SK-N-DZ (cell line): Measurements from ENCODE around the gene URAD.
"Not testable (repeated sequence)": the region's sequence is repeated elsewhere in the genome, so short reads cannot be mapped to it uniquely, and the experiment has no call there.

ENCODE experiments used
- DNase-seq: peaks from one replicate; pipeline ENCODE4 v3.0.0-alpha.2; 2015; ENCODE audit warnings: low spot score

The URAD gene

GRCh38 chr13:27970382-27971235 lies 17.9 kb downstream of the URAD start:
- DNase-seq, result no peak

DNA sequence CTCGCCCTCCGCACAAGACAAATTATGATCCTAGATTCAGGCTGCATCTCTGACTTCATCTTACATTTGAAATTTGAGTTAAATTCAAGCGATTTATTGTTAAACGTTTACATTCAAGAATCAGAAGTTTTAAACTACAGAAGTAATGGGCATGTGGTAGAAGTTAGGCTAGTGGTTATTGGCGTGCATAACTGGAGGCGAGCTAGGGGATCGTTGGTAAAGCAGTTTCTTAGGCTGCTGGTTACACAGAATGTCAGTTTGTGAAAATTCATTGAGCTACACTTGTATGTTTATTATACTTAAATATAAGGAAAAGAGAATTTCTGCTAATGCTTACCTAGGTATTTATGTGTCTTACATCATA lies 18.6 kb downstream of the URAD start:
- no peak for DNase-seq

GRCh38 chr13:27969082-27969865 lies 19.2 kb downstream of the URAD start, which contains the start of gene CDX2:
Gene CDX2, minus strand, starts transcription at chr13:27969315. Its CDS starts 309 bp downstream, at chr13:27969006.
- DNase-seq, result no peak

DNA sequence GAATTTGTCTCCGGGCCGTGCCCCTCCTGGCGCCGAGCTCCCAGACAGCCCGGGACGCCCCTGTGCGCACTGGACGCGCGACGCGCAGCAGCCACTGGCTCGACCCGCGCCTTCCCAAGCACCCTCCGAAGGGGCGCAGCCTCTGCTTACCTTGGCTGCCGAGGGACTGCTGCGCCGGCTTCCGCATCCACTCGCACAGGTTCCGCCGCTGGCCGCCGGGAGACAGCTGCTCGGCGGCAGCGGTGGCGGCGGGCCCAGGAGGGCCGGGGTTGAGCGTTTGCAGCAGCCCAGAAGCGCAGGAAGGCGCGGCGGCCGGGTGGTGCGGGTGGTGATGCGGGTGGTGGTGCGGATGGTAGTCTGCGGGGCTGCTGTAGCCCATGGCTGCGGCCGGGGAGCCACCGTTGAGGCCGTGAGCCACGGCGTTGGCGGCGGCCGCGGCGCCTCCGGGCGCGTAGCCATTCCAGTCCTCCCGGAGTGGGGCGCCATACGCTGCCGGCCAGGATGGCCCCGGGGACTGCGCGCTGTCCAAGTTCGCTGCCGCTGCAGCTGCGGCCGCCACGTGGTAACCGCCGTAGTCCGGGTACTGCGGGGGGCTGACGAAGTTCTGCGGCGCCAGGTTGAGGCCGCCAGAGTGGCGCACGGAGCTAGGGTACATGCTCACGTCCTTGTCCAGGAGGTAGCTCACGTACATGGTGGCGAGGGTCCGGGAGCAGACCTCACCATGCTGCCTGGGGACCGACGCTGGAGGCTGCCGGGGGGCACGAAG lies 20.0 kb downstream of the URAD start:
- no peak for DNase-seq

DNA sequence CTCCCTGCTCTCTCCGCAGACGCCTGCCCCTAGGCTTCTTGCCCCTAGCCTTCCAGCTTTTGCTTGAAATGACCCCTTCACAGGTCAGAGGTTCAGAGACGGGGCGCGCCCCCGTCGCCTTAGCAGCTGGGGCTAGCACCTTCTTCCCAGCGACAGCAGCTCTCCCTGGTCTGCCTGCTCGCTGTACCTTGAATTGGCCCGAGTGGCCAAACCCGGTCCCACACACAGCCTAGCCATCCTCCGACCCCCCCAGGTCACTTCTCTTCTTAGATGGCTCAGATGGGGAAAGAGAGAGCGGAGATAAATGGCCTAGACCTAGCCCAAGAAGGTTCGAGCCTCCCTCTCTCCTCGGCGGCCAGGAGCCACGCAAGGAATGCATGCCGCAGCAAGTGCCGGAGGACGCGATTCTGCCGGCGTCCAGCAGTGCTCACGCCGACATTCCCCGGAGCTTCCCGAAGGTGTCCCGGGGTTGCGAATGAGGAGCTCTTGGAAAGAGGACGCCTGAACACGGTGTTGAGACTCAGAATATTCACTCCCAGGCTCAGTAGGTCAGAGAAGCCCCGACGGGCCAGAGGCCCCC lies 20.7 kb downstream of the URAD start:
- DNase-seq, result no peak

DNA sequence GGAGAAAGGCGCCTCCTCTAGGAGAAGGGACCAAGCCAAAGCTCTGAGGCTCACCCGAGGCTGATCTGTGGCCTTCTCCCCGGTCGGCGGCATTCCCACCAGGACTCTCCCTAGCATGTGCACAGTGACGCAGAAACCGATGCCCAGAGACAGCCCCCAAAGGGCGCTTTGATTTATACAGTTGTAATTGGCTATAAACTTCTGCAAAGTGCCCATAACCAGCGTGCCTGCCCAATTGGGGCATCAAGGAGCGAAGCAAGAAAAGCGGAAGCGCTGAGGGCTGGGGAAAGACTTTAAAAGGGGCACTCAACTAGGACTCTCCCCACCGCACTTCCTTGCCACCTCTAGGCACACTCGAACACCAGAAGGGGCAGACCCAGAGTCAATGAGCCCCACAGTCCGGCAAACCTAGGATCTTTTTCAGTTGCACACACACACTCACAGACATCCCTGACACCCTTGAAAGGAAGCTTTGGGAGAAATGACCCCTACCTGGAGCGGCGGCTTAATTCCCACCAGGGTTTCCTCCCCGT lies 21.2 kb downstream of the URAD start:
- DNase-seq, result no peak

DNA sequence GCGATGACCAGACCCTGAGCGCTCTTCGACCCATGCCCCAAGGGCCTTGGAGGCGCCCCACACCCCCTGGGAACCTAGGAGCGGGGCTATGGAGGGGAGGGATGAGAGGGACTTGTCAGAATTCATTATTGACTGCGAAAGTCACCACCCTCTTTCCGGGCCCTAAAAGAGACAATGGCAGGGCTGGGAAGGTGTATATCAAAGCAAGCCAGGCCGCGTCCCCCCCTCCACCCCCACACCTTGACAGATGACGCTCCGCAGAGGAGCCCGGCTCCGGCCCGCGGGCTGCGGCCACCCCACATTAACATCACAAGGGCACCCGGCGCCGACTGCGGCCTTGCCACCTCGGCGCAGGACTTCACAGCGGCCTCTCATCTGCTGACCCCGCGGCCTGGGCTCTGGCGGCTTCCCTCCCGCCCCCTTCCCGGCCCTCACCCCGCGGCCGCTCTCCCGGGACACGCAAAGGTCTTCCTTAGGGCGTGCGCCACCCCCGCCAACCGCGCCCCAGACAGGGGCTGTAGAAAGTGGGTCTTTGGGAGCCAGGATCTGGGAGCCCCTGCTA lies 21.8 kb downstream of the URAD start:
- no peak for DNase-seq

- no peak for DNase-seq
Measured at GRCh38 chr13:27965740-27966640, 22.5 kb downstream of the URAD start.

DNA sequence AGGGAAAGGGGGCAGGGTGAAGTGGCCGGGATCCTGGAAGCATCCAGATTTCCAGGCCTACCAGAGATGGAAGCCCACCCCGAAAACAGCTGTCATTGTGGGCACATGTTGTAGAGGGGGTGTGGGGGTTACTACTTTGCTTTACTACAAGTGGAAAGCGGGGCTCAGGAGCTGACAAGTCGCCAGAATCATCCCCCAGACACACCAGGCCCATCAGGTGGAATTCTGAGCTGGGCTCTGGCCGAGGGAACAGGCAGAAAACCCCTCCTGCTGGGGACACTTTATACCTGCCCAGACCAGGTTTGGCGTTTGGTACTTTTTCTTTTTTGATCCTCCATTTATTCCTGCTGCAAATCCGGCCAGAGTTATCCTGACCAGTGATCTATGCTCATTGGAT lies 23.2 kb downstream of the URAD start:
- DNase-seq, result no peak

DNA sequence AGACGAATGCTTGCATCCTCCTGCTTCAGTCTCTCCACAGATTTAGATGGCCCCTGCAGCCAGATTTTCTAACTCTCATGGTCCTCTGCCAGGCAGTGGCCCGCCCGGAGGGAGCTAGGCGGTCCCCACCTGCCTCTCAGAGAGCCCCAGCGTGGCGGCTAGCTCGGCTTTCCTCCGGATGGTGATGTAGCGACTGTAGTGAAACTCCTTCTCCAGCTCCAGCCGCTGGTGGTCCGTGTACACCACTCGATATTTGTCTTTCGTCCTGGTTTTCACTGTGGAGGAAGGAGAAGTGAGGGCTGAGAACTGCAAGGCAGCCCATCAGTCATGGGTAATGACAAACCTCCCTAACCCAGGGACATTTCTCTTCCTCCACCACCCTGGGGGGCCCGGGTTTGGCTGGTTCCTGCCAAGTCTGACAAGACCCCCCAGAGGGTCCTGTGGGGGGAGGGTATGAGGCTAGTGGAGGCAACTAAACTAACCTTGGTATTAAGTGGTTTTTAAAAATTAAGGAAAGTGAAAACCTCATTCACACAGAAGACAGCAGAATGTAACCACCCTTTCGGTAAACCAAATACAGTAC lies 23.7 kb downstream of the URAD start:
- DNase-seq, result no peak

DNA sequence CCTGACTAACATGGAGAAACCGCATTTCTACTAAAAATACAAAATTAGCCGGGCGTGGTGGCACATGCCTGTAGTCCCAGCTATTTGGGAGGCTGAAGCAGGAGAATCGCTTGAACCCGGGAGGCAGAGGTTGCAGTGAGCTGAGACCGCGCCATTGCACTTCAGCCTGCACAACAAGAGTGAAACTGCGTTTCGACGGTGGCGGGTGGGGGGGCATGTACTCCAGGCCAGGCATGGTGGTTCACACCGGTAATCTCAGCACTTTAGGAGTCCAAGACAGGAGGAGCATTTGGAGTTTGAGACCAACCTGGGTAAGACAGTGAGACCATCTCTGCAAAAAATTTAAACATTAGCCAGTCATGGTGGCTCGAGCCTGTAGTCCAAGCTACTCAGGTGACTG lies 24.3 kb downstream of the URAD start:
- DNase-seq, result not testable (repeated sequence)

DNA sequence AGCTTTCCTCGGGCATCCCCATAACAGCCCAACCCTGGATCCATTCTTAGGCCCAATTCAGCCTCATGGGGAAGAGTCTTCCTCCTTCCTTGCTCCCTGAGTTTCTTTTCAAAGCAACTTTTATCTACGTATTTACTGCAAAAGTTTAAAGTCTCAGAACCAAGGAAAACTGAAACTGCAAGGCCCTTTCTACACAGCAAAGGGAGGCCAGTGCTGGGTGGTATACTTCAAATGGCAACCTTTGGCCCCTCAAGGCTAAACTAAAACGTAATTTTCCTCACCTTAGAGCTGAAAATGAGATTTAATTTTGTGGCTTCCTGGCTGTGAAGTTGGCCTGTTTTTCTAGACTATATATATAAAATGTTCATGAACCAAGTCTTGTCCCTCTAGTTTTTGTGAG lies 25.0 kb downstream of the URAD start:
- no peak for DNase-seq

- DNase-seq, result no peak
Measured at GRCh38 chr13:27962982-27963381, 25.5 kb downstream of the URAD start.

DNA sequence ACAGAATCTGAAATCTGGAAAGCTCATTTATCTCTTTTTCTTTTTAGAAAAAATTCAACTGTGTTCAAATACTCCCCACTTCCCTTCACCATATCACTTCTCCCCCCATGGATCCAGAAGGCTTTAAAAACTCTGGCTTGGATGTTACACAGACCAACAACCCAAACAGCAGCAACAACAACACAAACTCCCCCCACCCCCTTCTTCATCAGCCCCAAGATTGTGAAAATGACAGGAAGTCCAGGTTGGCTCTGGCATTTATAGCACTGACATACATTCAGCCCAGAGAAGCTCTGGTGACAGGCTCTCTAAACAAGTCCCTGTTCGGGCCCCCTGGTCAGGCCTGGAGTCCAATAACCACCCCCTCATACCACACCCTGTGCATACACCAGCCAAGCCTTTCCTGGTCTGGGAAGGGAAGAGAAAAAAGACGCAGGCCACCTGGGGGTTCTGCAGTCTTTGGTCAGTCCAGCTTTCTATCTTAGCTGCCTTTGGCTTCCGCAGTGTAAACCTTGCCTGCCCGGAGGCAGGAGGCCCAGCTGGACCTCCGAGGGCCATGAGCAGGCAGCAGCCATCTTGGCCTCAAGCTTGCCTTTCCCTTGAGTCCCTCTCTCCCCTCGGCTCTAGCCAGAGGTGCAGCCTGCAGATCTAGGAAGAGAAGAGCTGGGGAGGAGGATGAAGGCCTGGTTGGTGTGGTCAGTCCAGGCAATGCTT lies 26.2 kb downstream of the URAD start:
- DNase-seq, result no peak

- no peak for DNase-seq
Measured at GRCh38 chr13:27961227-27962085, 27.0 kb downstream of the URAD start.

DNA sequence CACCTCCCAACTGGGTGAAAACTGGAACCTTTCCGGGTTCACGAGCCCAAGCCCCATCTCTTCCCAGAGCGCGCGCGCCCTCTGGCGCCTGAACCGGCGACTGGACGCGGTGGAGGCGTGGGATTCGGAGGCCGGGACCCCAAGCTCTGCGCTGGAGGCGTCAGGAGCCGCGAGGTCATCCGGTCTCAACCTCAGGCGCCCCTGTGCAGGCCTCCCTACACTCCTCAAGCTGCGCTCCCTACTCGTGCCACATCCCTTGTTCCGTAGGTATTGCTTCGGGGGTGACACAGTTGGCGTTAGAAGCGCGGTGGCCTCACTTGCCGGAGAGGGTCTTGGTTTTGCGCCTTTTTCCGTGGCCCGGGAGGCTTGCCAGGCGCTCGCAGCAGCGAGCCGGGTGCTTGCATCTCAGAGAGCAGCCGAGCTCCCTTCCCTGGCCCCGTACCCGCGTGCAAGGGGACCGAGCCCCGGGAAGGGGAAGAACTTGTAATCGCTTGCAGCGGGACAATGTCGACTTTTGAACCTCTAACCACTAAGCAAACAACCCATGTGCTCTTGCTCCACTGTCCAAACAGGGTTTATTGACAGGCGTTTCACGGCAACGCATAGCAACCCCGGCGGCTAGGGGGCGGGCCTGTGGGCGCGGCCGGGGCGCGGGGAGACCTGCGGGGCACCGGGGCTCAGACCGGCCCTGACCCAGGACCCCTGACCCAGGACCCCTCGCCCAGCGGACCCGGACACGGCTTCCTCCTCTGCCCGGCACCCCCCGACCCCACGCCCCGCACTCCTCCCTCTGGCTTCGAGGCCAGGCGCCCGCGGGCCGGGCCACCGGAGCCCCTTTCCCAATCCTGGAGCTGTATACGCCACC lies 27.9 kb downstream of the URAD start:
- no peak for DNase-seq

GRCh38 chr13:27959976-27960361 lies 28.5 kb downstream of the URAD start:
- DNase-seq, result no peak
